Measurements from ENCODE around the gene MB. TPM values are rescaled to one million over a fixed set of nuclear protein-coding genes. Genes with fewer than 3 reads are reported as not detected.

The MB gene
- polyA plus RNA-seq, 1 donor from 2014 or later = 0.51 TPM

- Histone ChIP-seq H3F3A (ENCODE audit: insufficient read depth, low read length, poor library complexity, severe bottlenecking) (no peaks in the 10 kb centered on the region), H3K36me3 (ENCODE audit: insufficient read depth, low read length) (no peaks in the 10 kb centered on the region), H4K20me1 (ENCODE audit: insufficient read depth) (no peaks in the 10 kb centered on the region), H3K9me3 (ENCODE audit: low read length) (no peaks in the 10 kb centered on the region), H3K27ac (ENCODE audit: low read length) (no peak overlapping the region), H3K79me2 (replicated peaks; ENCODE audit: insufficient read depth, low read length) (no peaks in the 10 kb centered on the region), H3K9ac (ENCODE audit: low read length) (no peak overlapping the region), H3K4me2 (ENCODE audit: low read length) (no peak overlapping the region), H3K27me3 (ENCODE audit: insufficient read depth, low read depth, low read length) (no peaks in the 10 kb centered on the region), H2AFZ (ENCODE audit: low read depth, low read length) (no peak overlapping the region), H3K4me3 (ENCODE audit: low read length) (no peak overlapping the region), H3K9me2 (ENCODE audit: insufficient read depth, low read length) (no peaks in the 10 kb centered on the region)
- TF ChIP-seq SMC3 (conservative IDR thresholded peaks at IDR 0.05; ENCODE audit: poor library complexity) (no peak), RAD21 (conservative IDR thresholded peaks at IDR 0.05) (no peak), EP300 (conservative IDR thresholded peaks at IDR 0.05; ENCODE audit: poor library complexity, severe bottlenecking) (no peak), EZH2 (IDR thresholded peaks at IDR 0.05; ENCODE audit: borderline replicate concordance, insufficient read depth, low read length, poor library complexity, severe bottlenecking) (no peak), POLR2AphosphoS5 (IDR thresholded peaks at IDR 0.05) (no peak), TAF1 (IDR thresholded peaks at IDR 0.05; ENCODE audit: low read depth) (no peak), CTCF (IDR thresholded peaks at IDR 0.05; ENCODE audit: poor library complexity, severe bottlenecking) (no peak), MXI1 (conservative IDR thresholded peaks at IDR 0.05; ENCODE audit: poor library complexity, severe bottlenecking) (no peak)
- TF ChIP-seq, protein P1, sequence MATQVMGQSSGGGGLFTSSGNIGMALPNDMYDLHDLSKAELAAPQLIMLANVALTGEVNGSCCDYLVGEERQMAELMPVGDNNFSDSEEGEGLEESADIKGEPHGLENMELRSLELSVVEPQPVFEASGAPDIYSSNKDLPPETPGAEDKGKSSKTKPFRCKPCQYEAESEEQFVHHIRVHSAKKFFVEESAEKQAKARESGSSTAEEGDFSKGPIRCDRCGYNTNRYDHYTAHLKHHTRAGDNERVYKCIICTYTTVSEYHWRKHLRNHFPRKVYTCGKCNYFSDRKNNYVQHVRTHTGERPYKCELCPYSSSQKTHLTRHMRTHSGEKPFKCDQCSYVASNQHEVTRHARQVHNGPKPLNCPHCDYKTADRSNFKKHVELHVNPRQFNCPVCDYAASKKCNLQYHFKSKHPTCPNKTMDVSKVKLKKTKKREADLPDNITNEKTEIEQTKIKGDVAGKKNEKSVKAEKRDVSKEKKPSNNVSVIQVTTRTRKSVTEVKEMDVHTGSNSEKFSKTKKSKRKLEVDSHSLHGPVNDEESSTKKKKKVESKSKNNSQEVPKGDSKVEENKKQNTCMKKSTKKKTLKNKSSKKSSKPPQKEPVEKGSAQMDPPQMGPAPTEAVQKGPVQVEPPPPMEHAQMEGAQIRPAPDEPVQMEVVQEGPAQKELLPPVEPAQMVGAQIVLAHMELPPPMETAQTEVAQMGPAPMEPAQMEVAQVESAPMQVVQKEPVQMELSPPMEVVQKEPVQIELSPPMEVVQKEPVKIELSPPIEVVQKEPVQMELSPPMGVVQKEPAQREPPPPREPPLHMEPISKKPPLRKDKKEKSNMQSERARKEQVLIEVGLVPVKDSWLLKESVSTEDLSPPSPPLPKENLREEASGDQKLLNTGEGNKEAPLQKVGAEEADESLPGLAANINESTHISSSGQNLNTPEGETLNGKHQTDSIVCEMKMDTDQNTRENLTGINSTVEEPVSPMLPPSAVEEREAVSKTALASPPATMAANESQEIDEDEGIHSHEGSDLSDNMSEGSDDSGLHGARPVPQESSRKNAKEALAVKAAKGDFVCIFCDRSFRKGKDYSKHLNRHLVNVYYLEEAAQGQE (IDR thresholded peaks at IDR 0.05; ENCODE audit: borderline replicate concordance) = no peak
These were observed 29.2 kb downstream of the MB start for GRCh38 chr22:35587896-35588295.

GRCh38 chr22:35587447-35587870 is 29.7 kb downstream of the MB start:
- Histone ChIP-seq H3K9ac (ENCODE audit: low read length) (no peak overlapping the region), H3K79me2 (replicated peaks; ENCODE audit: insufficient read depth, low read length) (no peaks in the 10 kb centered on the region), H2AFZ (ENCODE audit: low read depth, low read length) (no peak overlapping the region), H3K4me3 (ENCODE audit: low read length) (no peak overlapping the region), H3K27ac (ENCODE audit: low read length) (no peak overlapping the region), H3K9me2 (ENCODE audit: insufficient read depth, low read length) (no peaks in the 10 kb centered on the region), H3K9me3 (ENCODE audit: low read length) (no peaks in the 10 kb centered on the region), H4K20me1 (ENCODE audit: insufficient read depth) (no peaks in the 10 kb centered on the region), H3K4me2 (ENCODE audit: low read length) (no peak overlapping the region), H3K36me3 (ENCODE audit: insufficient read depth, low read length) (no peaks in the 10 kb centered on the region), H3F3A (ENCODE audit: insufficient read depth, low read length, poor library complexity, severe bottlenecking) (no peaks in the 10 kb centered on the region), H3K27me3 (ENCODE audit: insufficient read depth, low read depth, low read length) (no peaks in the 10 kb centered on the region)
- TF ChIP-seq EZH2 (IDR thresholded peaks at IDR 0.05; ENCODE audit: borderline replicate concordance, insufficient read depth, low read length, poor library complexity, severe bottlenecking) = no peak

- Histone ChIP-seq H2AFZ (ENCODE audit: low read depth, low read length) (no peak overlapping the region), H3K4me2 (ENCODE audit: low read length) (no peak overlapping the region), H4K20me1 (ENCODE audit: insufficient read depth) (no peaks in the 10 kb centered on the region), H3K9me3 (ENCODE audit: low read length) (no peaks in the 10 kb centered on the region), H3K79me2 (replicated peaks; ENCODE audit: insufficient read depth, low read length) (no peaks in the 10 kb centered on the region), H3K9ac (ENCODE audit: low read length) (no peak overlapping the region), H3K27me3 (ENCODE audit: insufficient read depth, low read depth, low read length) (no peaks in the 10 kb centered on the region), H3K27ac (ENCODE audit: low read length) (no peak overlapping the region), H3F3A (ENCODE audit: insufficient read depth, low read length, poor library complexity, severe bottlenecking) (no peaks in the 10 kb centered on the region), H3K9me2 (ENCODE audit: insufficient read depth, low read length) (no peaks in the 10 kb centered on the region), H3K4me3 (ENCODE audit: low read length) (no peak overlapping the region), H3K36me3 (ENCODE audit: insufficient read depth, low read length) (no peaks in the 10 kb centered on the region)
- no peak for TF ChIP-seq CTCF (IDR thresholded peaks at IDR 0.05; ENCODE audit: poor library complexity, severe bottlenecking)
- TF ChIP-seq, protein P1 (IDR thresholded peaks at IDR 0.05; ENCODE audit: borderline replicate concordance) = no peak
- no peak for TF ChIP-seq RAD21 (conservative IDR thresholded peaks at IDR 0.05)
These were observed 30.4 kb downstream of the MB start for GRCh38 chr22:35586771-35587170.

Measured in neural cell (in vitro differentiated cells).